Measurements from ENCODE around the gene ZYG11B. TPM values are rescaled to one million over a fixed set of nuclear protein-coding genes. Genes with fewer than 3 reads are reported as not detected.

ZYG11B gene
- total RNA-seq, 4 donors from 2014 or later = 13.9 to 27.8 (median 18.4) TPM

- TF ChIP-seq CTCF (IDR thresholded peaks at IDR 0.05) (no peak), POLR2A (IDR thresholded peaks at IDR 0.05) (no peak)
- no peaks in the 10 kb centered on the region for H3K27me3 ChIP-seq
- H3K4me3 ChIP-seq = no peak overlapping the region
- no peaks in the 10 kb centered on the region for H3K9me3 ChIP-seq
- no peak overlapping the region for H3K27ac ChIP-seq
- H3K36me3 ChIP-seq = no peaks in the 10 kb centered on the region
- no peak for DNase-seq
- intact Hi-C loops (cut with DNase I) = no loop called here
- 84 to 94% methylated on average over 5 of the region's 5 CpGs for WGBS, 2 donors
- H3K4me1 ChIP-seq = peaks cover 0 to 18% (median 0%) of the 10 kb centered on the region in 3 donors
Measured at GRCh38 chr1:52738148-52738547, 11.9 kb downstream of the ZYG11B start.

- DNase-seq = no peak
- 87 to 88% methylated on average over 6 to 10 of the region's 10 CpGs for WGBS, 2 donors
- no peak overlapping the region for H3K4me3 ChIP-seq
Measured at GRCh38 chr1:52738893-52739292, 12.6 kb downstream of the ZYG11B start.

GRCh38 chr1:52739699-52740467, 13.6 kb downstream of the ZYG11B start:
- DNase-seq = no peak
- H3K36me3 ChIP-seq = no peaks in the 10 kb centered on the region
- H3K4me1 ChIP-seq = peaks cover 0 to 18% (median 0%) of the 10 kb centered on the region in 3 donors
- H3K27ac ChIP-seq = no peak overlapping the region
- no peak for TF ChIP-seq CTCF (IDR thresholded peaks at IDR 0.05)
- no peak for TF ChIP-seq POLR2A (IDR thresholded peaks at IDR 0.05)
- intact Hi-C loops (cut with DNase I) = no loop called here
- no peaks in the 10 kb centered on the region for H3K9me3 ChIP-seq
- no peak overlapping the region for H3K4me3 ChIP-seq
- no peaks in the 10 kb centered on the region for H3K27me3 ChIP-seq
- 81 to 84% methylated on average over 4 of the region's 4 CpGs for WGBS, 2 donors

More at GRCh38 chr1:52738893-52739292, 12.6 kb downstream of the ZYG11B start:
- Histone ChIP-seq H3K36me3 (no peaks in the 10 kb centered on the region), H3K4me1 (peaks cover 0 to 18% (median 0%) of the 10 kb centered on the region in 3 donors), H3K27ac (no peak overlapping the region), H3K27me3 (no peaks in the 10 kb centered on the region), H3K9me3 (no peaks in the 10 kb centered on the region)
- TF ChIP-seq CTCF (IDR thresholded peaks at IDR 0.05) (no peak), POLR2A (IDR thresholded peaks at IDR 0.05) (no peak)
- intact Hi-C loops (cut with DNase I) = no loop called here

GRCh38 chr1:52741259-52741658, 15.0 kb downstream of the ZYG11B start:
- WGBS, 2 donors = 56 to 65% methylated on average over 3 of the region's 3 CpGs

GRCh38 chr1:52746189-52746588, 19.9 kb downstream of the ZYG11B start:
- H3K36me3 ChIP-seq = no peaks in the 10 kb centered on the region
- H3K9me3 ChIP-seq = no peaks in the 10 kb centered on the region
- WGBS, 2 donors = 79 to 89% methylated on average over 4 of the region's 4 CpGs
- peaks cover 0 to 31% (median 0%) of the 10 kb centered on the region in 3 donors for H3K4me1 ChIP-seq
- DNase-seq = no peak
- H3K4me3 ChIP-seq = no peak overlapping the region
- no peak overlapping the region for H3K27ac ChIP-seq
- TF ChIP-seq POLR2A (IDR thresholded peaks at IDR 0.05) (no peak), CTCF (IDR thresholded peaks at IDR 0.05) (no peak)
- H3K27me3 ChIP-seq = no peaks in the 10 kb centered on the region
- intact Hi-C loops (cut with DNase I) = no loop called here

More at GRCh38 chr1:52741259-52741658, 15.0 kb downstream of the ZYG11B start:
- no peak for DNase-seq
- intact Hi-C loops (cut with DNase I) = no loop called here
- Histone ChIP-seq H3K27me3 (no peaks in the 10 kb centered on the region), H3K27ac (no peak overlapping the region), H3K4me1 (peaks cover 0 to 18% (median 0%) of the 10 kb centered on the region in 3 donors), H3K36me3 (no peaks in the 10 kb centered on the region), H3K4me3 (no peak overlapping the region), H3K9me3 (no peaks in the 10 kb centered on the region)
- TF ChIP-seq POLR2A (IDR thresholded peaks at IDR 0.05) = no peak

Data from esophagus squamous epithelium (tissue), 5 donors.